K562 (cell line): Measurements from ENCODE around the gene AIF1. TPM values are rescaled to one million over a fixed set of nuclear protein-coding genes. Genes with fewer than 3 reads are reported as not detected.

Source experiments
- BRF1 ChIP-seq: IDR thresholded peaks from 3 replicates; pipeline ENCODE4 v1.6.1; 2011; ENCODE audit warnings: borderline replicate concordance, mild to moderate bottlenecking; ENCODE audit not compliant: insufficient read length; ENCODE audit errors: extremely low read depth
- CHCHD3 ChIP-seq: fragments of 250-450 bp; sonication (Bioruptor Pico); IDR thresholded peaks from 2 replicates; pipeline ENCODE4 v2.1.2; 2022; ENCODE audit warnings: mild to moderate bottlenecking
- ELF1 ChIP-seq: fragments of 200-800 bp; sonication (Bioruptor generic); IDR thresholded peaks from 2 replicates; pipeline ENCODE4 v1.6.1; 2016; ENCODE audit warnings: missing genetic modification characterization, missing compliant biosample characterization
- ETV1 ChIP-seq: fragments of 450-650 bp; conservative IDR thresholded peaks from 2 replicates; pipeline ENCODE4 v1.6.1; 2016; ENCODE audit warnings: missing genetic modification characterization, control low read depth, low read depth, missing compliant biosample characterization
- GTF2F1 ChIP-seq: IDR thresholded peaks from 2 replicates; pipeline ENCODE4 v1.6.1; 2011; ENCODE audit warnings: low read depth, low read length, improper control_type of control experiment
- ILK ChIP-seq: fragments of 450-650 bp; IDR thresholded peaks from 2 replicates; pipeline ENCODE4 v1.6.1; 2016; ENCODE audit warnings: missing genetic modification characterization, low read depth, mild to moderate bottlenecking, missing compliant biosample characterization, moderate library complexity, borderline replicate concordance
- KLF13 ChIP-seq: fragments of 450-650 bp; IDR thresholded peaks from 2 replicates; pipeline ENCODE4 v1.6.1; 2016; ENCODE audit warnings: missing genetic modification characterization, low read depth, mild to moderate bottlenecking, missing compliant biosample characterization, moderate library complexity, borderline replicate concordance
- NFIX ChIP-seq: fragments of 250-450 bp; sonication (Bioruptor Pico); IDR thresholded peaks from 2 replicates; pipeline ENCODE4 v1.4.0; 2020; ENCODE audit warnings: low read depth, mild to moderate bottlenecking, moderate library complexity
- PBX2 ChIP-seq, 2 experiments: IDR thresholded peaks in 1 of 2; conservative IDR thresholded peaks in 1 of 2; 2 replicates each; pipeline ENCODE4 v1.6.1; 2016; ENCODE audit warnings: low read depth in 2 of 2, mild to moderate bottlenecking in 1 of 2, missing compliant biosample characterization in 1 of 2, missing genetic modification characterization in 1 of 2, moderate library complexity in 1 of 2
- PHB2 ChIP-seq: fragments of 450-650 bp; IDR thresholded peaks from 2 replicates; pipeline ENCODE4 v1.6.1; 2017; ENCODE audit warnings: low read depth
- POLR2A ChIP-seq: fragments of 450-650 bp; conservative IDR thresholded peaks from 2 replicates; pipeline ENCODE4 v1.6.1; 2016
- PURB ChIP-seq: sonication (generic); formaldehyde crosslinking; IDR thresholded peaks from 2 replicates; pipeline ENCODE4 v1.9.0; 2021; ENCODE audit warnings: low read depth, mild to moderate bottlenecking, missing genetic modification reagents
- TEAD4 ChIP-seq, 2 experiments: sonication (generic) in 1 of 2; formaldehyde crosslinking in 1 of 2; IDR thresholded peaks; 2 replicates each; pipeline versions ENCODE4 v1.6.1 to v1.8.0; 2012 to 2022; ENCODE audit warnings: borderline replicate concordance in 1 of 2, inconsistent platforms in 1 of 2, low read length in 1 of 2, mild to moderate bottlenecking in 1 of 2, missing genetic modification reagents in 1 of 2
- VEZF1 ChIP-seq: fragments of 200-800 bp; sonication (Bioruptor generic); IDR thresholded peaks from 2 replicates; pipeline ENCODE4 v1.6.1; 2017; ENCODE audit warnings: missing genetic modification characterization, missing compliant biosample characterization
- YBX1 ChIP-seq: fragments of 450-650 bp; IDR thresholded peaks from 2 replicates; pipeline ENCODE4 v1.7.1; 2016; ENCODE audit warnings: mild to moderate bottlenecking
- ZBTB1 ChIP-seq: sonication (generic); formaldehyde crosslinking; IDR thresholded peaks from 2 replicates; pipeline ENCODE4 v1.8.1; 2023; ENCODE audit warnings: missing genetic modification reagents, low read depth, mild to moderate bottlenecking, borderline replicate concordance
- ZBTB34 ChIP-seq: fragments of 250-450 bp; sonication (Bioruptor Pico); IDR thresholded peaks from 2 replicates; pipeline ENCODE4 v1.8.0; 2021; ENCODE audit warnings: mild to moderate bottlenecking, moderate library complexity
- ZC3H8 ChIP-seq: fragments of 450-650 bp; IDR thresholded peaks from 2 replicates; pipeline ENCODE4 v1.6.1; 2017
- ZNF23 ChIP-seq: fragments of 250-450 bp; sonication (Bioruptor Pico); IDR thresholded peaks from 2 replicates; pipeline ENCODE4 v1.4.0; 2020; ENCODE audit warnings: mild to moderate bottlenecking
- ZNF764 ChIP-seq: fragments of 250-450 bp; sonication (Bioruptor Pico); IDR thresholded peaks from 2 replicates; pipeline ENCODE4 v1.4.0; 2020; ENCODE audit warnings: low read depth, mild to moderate bottlenecking, moderate library complexity
- ZNF785 ChIP-seq: fragments of 250-450 bp; sonication (Bioruptor Pico); IDR thresholded peaks from 2 replicates; pipeline ENCODE4 v1.4.0; 2020; ENCODE audit warnings: mild to moderate bottlenecking
- polyA plus RNA-seq, 8 experiments: library from polyadenylated mRNA; depleted of rRNA in 4 of 8; stranded (reverse) in 5 of 8; unstranded in 3 of 8; fragments of >200 nt; fragmentation: Nextera tagmentation in 2 of 8; fragmentation: Illumina TruSeq in 1 of 8; extraction: Ambion mirVana in 2 of 8; extraction: Trizol in 1 of 8; gene quantifications; 2 replicates each; pipeline versions ENCODE4 v1.2.1 to v1.2.3, GENCODE V29; 2011 to 2014; ENCODE audit warnings: inconsistent platforms in 1 of 8, missing spikeins in 1 of 8
- total RNA-seq, 7 experiments: library from RNA; depleted of rRNA in 6 of 7; stranded (reverse); fragments of >200 nt in 6 of 7; fragmentation: Illumina TruSeq in 2 of 7; extraction: Trizol in 2 of 7; gene quantifications; 2 replicates each; pipeline versions ENCODE4 v1.2.1 to v1.2.3, GENCODE V29; 2011 to 2021; ENCODE audit warnings: low replicate concordance in 1 of 7

The AIF1 gene
- total and polyA plus RNA-seq, 9 of the 15 experiments (the other 6 are each of a cell fraction or from before 2014, with no cell fraction given), result 9.4 to 33.4 (median 19.4) TPM

- TF ChIP-seq ZNF764 (CRISPR knock-in tag), result no peak
- peak; percentile 29; the same call in 1 of the 2 replicates for TF ChIP-seq GTF2F1
- TF ChIP-seq ILK (tag), result no peak
- TF ChIP-seq ZBTB1, result peak; percentile 87
- TF ChIP-seq VEZF1, result no peak
- TF ChIP-seq PURB (CRISPR knock-in tag), result no peak
- no peak for TF ChIP-seq PBX2 (CRISPR knock-in tag; IDR thresholded peaks at IDR 0.05; ENCODE audit: low read depth)
- TF ChIP-seq PBX2 (tag; conservative IDR thresholded peaks at IDR 0.05; ENCODE audit: low read depth), result no peak; the same call in 1 of the 2 replicates
- no peak for TF ChIP-seq PHB2
- no peak for TF ChIP-seq YBX1
- no peak for TF ChIP-seq BRF1
- TF ChIP-seq ZC3H8, result peak; percentile 60; the same call in 1 of the 2 replicates
- peak; percentile 94 for TF ChIP-seq CHCHD3 (CRISPR knock-in tag)
- TF ChIP-seq ELF1 (tag), result no peak
- no peak for TF ChIP-seq ZNF23
- no peak for TF ChIP-seq ZBTB34 (CRISPR knock-in tag)
- TF ChIP-seq ETV1 (tag), result peak; percentile 95
- TF ChIP-seq ZNF785 (CRISPR knock-in tag), result 0 out of 2 replicates have a peak, but pooled peaks have one; percentile 17
- TF ChIP-seq KLF13 (tag), result peak; percentile 55; the same call in 1 of the 2 replicates
- TF ChIP-seq TEAD4 (IDR thresholded peaks at IDR 0.05; ENCODE audit: low read length), result no peak
- no peak for TF ChIP-seq TEAD4 (CRISPR knock-in tag; IDR thresholded peaks at IDR 0.05; ENCODE audit: borderline replicate concordance)
- peak; percentile 99 for TF ChIP-seq POLR2A
- peak; percentile 3; the same call in 1 of the 2 replicates for TF ChIP-seq NFIX (CRISPR knock-in tag)
These were observed 50.7 kb downstream of the AIF1 start, which contains the start of gene CSNK2B (continued) for GRCh38 chr6:31665501-31666336.
